ENCODE measurements around the gene HTD2.
"Not testable (repeated sequence)": the region's sequence is repeated elsewhere in the genome, so short reads cannot be mapped to it uniquely, and the experiment has no call there.

Gene HTD2

DNA sequence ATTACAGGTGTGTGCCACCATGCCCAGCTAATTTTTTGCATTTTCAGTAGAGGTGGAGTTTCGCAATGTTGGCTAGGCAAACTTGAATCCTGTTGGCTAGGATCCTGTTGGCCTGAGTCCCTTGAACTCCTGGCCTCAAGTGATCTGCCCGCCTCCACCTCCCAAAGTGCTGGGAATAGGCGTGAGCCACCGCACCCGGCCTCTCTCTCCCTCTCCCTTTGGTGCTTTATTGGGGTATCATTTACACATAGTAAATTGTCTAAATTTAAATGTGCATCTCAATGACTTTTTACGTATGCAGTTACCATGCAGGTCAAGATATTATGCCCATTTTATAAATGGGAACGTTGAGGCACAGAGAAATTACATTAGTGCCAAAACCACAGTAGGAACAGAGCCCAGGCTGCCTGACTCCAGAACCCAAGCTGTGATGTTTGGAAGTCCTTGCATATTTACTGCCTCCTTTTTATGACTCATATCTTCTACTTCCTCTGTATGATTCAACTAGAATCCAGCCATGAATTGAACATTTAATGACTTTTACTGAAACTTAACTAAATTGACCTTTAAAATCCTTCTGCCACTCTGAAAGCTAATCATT is 34.3 kb upstream of the HTD2 start:
- Histone ChIP-seq H3K9me3 (ENCODE audit: control insufficient read depth in 1 of 2, low read length in 2 of 2) (no peaks in the 10 kb centered on the region), H3K4me1 (ENCODE audit: control insufficient read depth in 1 of 2, insufficient read depth in 2 of 2, low read length in 2 of 2) (no peaks in the 10 kb centered on the region), H3K27me3 (ENCODE audit: control insufficient read depth in 1 of 2, insufficient read depth in 2 of 2, low read length in 2 of 2) (no peaks in the 10 kb centered on the region), H3K4me3 (ENCODE audit: low read depth in 1 of 2, low read length in 2 of 2) (no peak overlapping the region), H3K36me3 (ENCODE audit: control insufficient read depth in 1 of 2, insufficient read depth in 2 of 2, low read length in 2 of 2) (peaks cover 14 to 49% of the 10 kb centered on the region in 2 donors), H3K9ac (ENCODE audit: low read depth in 1 of 2, low read length in 2 of 2) (no peak overlapping the region), H3K27ac (ENCODE audit: low read depth, low read length) (no peak overlapping the region)

- H3K27me3 ChIP-seq (ENCODE audit: control insufficient read depth in 1 of 2, insufficient read depth in 2 of 2, low read length in 2 of 2), result no peaks in the 10 kb centered on the region
- H3K9ac ChIP-seq (ENCODE audit: low read depth in 1 of 2, low read length in 2 of 2), result no peak overlapping the region
- no peaks in the 10 kb centered on the region for H3K9me3 ChIP-seq (ENCODE audit: control insufficient read depth in 1 of 2, low read length in 2 of 2)
- H3K4me1 ChIP-seq (ENCODE audit: control insufficient read depth in 1 of 2, insufficient read depth in 2 of 2, low read length in 2 of 2), result no peaks in the 10 kb centered on the region
- peaks cover 12 to 45% of the 10 kb centered on the region in 2 donors for H3K36me3 ChIP-seq (ENCODE audit: control insufficient read depth in 1 of 2, insufficient read depth in 2 of 2, low read length in 2 of 2)
- no peak overlapping the region for H3K27ac ChIP-seq (ENCODE audit: low read depth, low read length)
- H3K4me3 ChIP-seq (ENCODE audit: low read depth in 1 of 2, low read length in 2 of 2), result no peak overlapping the region
Measured at GRCh38 chr3:58272891-58273290, 33.4 kb upstream of the HTD2 start.

DNA sequence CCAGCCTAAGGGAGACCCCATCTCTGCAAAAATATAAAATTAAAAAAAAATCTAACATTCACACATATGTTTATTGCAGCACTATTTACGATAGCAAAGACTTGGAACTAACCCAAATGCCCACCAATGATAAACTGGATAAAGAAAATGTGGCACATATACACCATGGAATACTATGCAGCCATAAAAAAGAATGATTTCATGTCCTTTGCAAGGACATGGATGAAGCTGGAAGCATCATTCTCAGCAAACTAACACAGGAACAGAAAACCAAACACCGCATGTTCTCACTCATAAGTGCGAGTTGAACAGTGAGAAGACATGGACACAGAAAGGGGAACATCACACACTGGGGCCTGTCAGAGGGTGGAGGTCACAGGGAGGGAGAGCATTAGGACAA is 33.0 kb upstream of the HTD2 start:
- not testable (repeated sequence) for H3K4me1 ChIP-seq (ENCODE audit: control insufficient read depth in 1 of 2, insufficient read depth in 2 of 2, low read length in 2 of 2); H3K27ac ChIP-seq (ENCODE audit: low read depth, low read length); H3K4me3 ChIP-seq (ENCODE audit: low read depth in 1 of 2, low read length in 2 of 2); H3K9me3 ChIP-seq (ENCODE audit: control insufficient read depth in 1 of 2, low read length in 2 of 2); H3K9ac ChIP-seq (ENCODE audit: low read depth in 1 of 2, low read length in 2 of 2); H3K27me3 ChIP-seq (ENCODE audit: control insufficient read depth in 1 of 2, insufficient read depth in 2 of 2, low read length in 2 of 2)
- peaks cover 12 to 40% of the 10 kb centered on the region in 2 donors for H3K36me3 ChIP-seq (ENCODE audit: control insufficient read depth in 1 of 2, insufficient read depth in 2 of 2, low read length in 2 of 2)

GRCh38 chr3:58274027-58274614 is 32.2 kb upstream of the HTD2 start:
- H3K9ac ChIP-seq (ENCODE audit: low read depth in 1 of 2, low read length in 2 of 2), result no peak overlapping the region
- peaks cover 7 to 32% of the 10 kb centered on the region in 2 donors for H3K36me3 ChIP-seq (ENCODE audit: control insufficient read depth in 1 of 2, insufficient read depth in 2 of 2, low read length in 2 of 2)
- no peak overlapping the region for H3K4me3 ChIP-seq (ENCODE audit: low read depth in 1 of 2, low read length in 2 of 2)
- no peaks in the 10 kb centered on the region for H3K4me1 ChIP-seq (ENCODE audit: control insufficient read depth in 1 of 2, insufficient read depth in 2 of 2, low read length in 2 of 2)
- no peaks in the 10 kb centered on the region for H3K9me3 ChIP-seq (ENCODE audit: control insufficient read depth in 1 of 2, low read length in 2 of 2)
- H3K27ac ChIP-seq (ENCODE audit: low read depth, low read length), result no peak overlapping the region
- no peaks in the 10 kb centered on the region for H3K27me3 ChIP-seq (ENCODE audit: control insufficient read depth in 1 of 2, insufficient read depth in 2 of 2, low read length in 2 of 2)

- Histone ChIP-seq H3K27me3 (ENCODE audit: control insufficient read depth in 1 of 2, insufficient read depth in 2 of 2, low read length in 2 of 2) (no peaks in the 10 kb centered on the region), H3K27ac (ENCODE audit: low read depth, low read length) (no peak overlapping the region), H3K9me3 (ENCODE audit: control insufficient read depth in 1 of 2, low read length in 2 of 2) (no peaks in the 10 kb centered on the region), H3K4me3 (ENCODE audit: low read depth in 1 of 2, low read length in 2 of 2) (no peak overlapping the region), H3K4me1 (ENCODE audit: control insufficient read depth in 1 of 2, insufficient read depth in 2 of 2, low read length in 2 of 2) (no peaks in the 10 kb centered on the region), H3K36me3 (ENCODE audit: control insufficient read depth in 1 of 2, insufficient read depth in 2 of 2, low read length in 2 of 2) (peaks cover 0 to 35% of the 10 kb centered on the region in 2 donors), H3K9ac (ENCODE audit: low read depth in 1 of 2, low read length in 2 of 2) (no peak overlapping the region)
Measured at GRCh38 chr3:58281069-58281468, 25.3 kb upstream of the HTD2 start.

DNA sequence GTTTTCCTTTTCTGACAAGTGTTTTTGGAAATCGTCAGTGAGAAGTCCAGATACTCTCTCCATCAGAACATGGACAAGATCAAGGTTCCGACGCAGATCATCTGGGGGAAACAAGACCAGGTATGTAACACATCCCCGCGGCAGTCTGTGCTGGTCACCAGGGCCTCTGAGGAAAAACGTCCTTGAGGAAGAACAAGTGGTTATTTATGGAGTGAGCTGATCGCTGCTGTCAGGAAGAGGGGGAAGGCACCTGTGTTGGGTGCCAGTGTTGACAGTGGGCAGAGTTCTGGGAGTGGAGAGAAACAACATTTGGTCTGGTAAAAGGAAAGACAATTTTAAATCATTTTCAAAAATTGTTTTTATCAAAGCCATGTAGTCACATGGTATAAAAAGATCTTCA is 21.0 kb upstream of the HTD2 start:
- Histone ChIP-seq H3K4me3 (ENCODE audit: low read depth in 1 of 2, low read length in 2 of 2) (no peak overlapping the region), H3K4me1 (ENCODE audit: control insufficient read depth in 1 of 2, insufficient read depth in 2 of 2, low read length in 2 of 2) (no peaks in the 10 kb centered on the region), H3K27ac (ENCODE audit: low read depth, low read length) (no peak overlapping the region), H3K9me3 (ENCODE audit: control insufficient read depth in 1 of 2, low read length in 2 of 2) (no peaks in the 10 kb centered on the region), H3K9ac (ENCODE audit: low read depth in 1 of 2, low read length in 2 of 2) (no peak overlapping the region), H3K36me3 (ENCODE audit: control insufficient read depth in 1 of 2, insufficient read depth in 2 of 2, low read length in 2 of 2) (peaks cover 7 to 59% of the 10 kb centered on the region in 2 donors), H3K27me3 (ENCODE audit: control insufficient read depth in 1 of 2, insufficient read depth in 2 of 2, low read length in 2 of 2) (no peaks in the 10 kb centered on the region)

GRCh38 chr3:58287354-58287753 is 19.0 kb upstream of the HTD2 start:
- no peak overlapping the region for H3K4me3 ChIP-seq (ENCODE audit: low read depth in 1 of 2, low read length in 2 of 2)
- H3K4me1 ChIP-seq (ENCODE audit: control insufficient read depth in 1 of 2, insufficient read depth in 2 of 2, low read length in 2 of 2), result no peaks in the 10 kb centered on the region
- H3K27ac ChIP-seq (ENCODE audit: low read depth, low read length), result no peak overlapping the region
- H3K9me3 ChIP-seq (ENCODE audit: control insufficient read depth in 1 of 2, low read length in 2 of 2), result no peaks in the 10 kb centered on the region
- peaks cover 7 to 46% of the 10 kb centered on the region in 2 donors for H3K36me3 ChIP-seq (ENCODE audit: control insufficient read depth in 1 of 2, insufficient read depth in 2 of 2, low read length in 2 of 2)
- H3K9ac ChIP-seq (ENCODE audit: low read depth in 1 of 2, low read length in 2 of 2), result no peak overlapping the region
- no peaks in the 10 kb centered on the region for H3K27me3 ChIP-seq (ENCODE audit: control insufficient read depth in 1 of 2, insufficient read depth in 2 of 2, low read length in 2 of 2)

DNA sequence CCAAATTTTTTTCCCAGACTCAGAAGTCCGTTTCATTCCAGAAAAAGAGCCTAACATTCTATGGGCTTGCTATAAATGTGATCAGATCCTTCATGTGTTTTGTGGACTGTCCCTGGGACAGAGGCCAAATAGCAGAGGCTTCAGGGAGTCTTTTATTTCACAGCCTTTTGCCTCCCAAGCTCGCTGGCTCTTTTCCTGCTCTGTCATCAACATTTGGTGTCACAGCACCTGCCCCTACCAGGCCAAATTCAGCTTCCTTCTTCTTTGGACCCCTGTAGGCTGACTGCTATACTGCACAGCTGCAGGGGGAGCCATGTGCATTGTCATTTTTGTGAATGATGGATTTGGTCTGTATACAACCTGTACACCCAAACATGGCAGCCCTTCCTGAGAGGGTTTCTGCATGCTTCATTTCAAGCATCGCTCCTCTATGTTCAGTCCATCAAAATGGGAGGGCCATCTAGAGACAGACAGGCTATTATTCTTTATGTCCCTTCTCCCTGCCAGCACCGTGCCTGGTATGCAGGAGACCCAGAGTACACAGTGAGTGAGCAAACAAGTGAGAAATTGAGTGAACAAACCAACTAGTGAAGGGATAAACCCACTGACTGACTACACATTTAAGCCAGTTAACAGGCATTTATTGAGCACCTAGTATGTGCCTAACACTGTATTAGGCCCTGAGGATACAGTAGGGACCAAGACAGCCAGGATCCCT is 18.1 kb upstream of the HTD2 start:
- no peak overlapping the region for H3K27ac ChIP-seq (ENCODE audit: low read depth, low read length)
- H3K4me1 ChIP-seq (ENCODE audit: control insufficient read depth in 1 of 2, insufficient read depth in 2 of 2, low read length in 2 of 2), result no peaks in the 10 kb centered on the region
- no peak overlapping the region for H3K9ac ChIP-seq (ENCODE audit: low read depth in 1 of 2, low read length in 2 of 2)
- H3K36me3 ChIP-seq (ENCODE audit: control insufficient read depth in 1 of 2, insufficient read depth in 2 of 2, low read length in 2 of 2), result peaks cover 7 to 44% of the 10 kb centered on the region in 2 donors
- no peaks in the 10 kb centered on the region for H3K27me3 ChIP-seq (ENCODE audit: control insufficient read depth in 1 of 2, insufficient read depth in 2 of 2, low read length in 2 of 2)
- no peaks in the 10 kb centered on the region for H3K9me3 ChIP-seq (ENCODE audit: control insufficient read depth in 1 of 2, low read length in 2 of 2)
- no peak overlapping the region for H3K4me3 ChIP-seq (ENCODE audit: low read depth in 1 of 2, low read length in 2 of 2)

- H3K36me3 ChIP-seq (ENCODE audit: control insufficient read depth in 1 of 2, insufficient read depth in 2 of 2, low read length in 2 of 2), result peaks cover 7 to 44% of the 10 kb centered on the region in 2 donors
- not testable (repeated sequence) for H3K27ac ChIP-seq (ENCODE audit: low read depth, low read length); H3K9ac ChIP-seq (ENCODE audit: low read depth in 1 of 2, low read length in 2 of 2)
Measured at GRCh38 chr3:58288964-58289613, 17.2 kb upstream of the HTD2 start.

GRCh38 chr3:58290446-58290845 is 15.9 kb upstream of the HTD2 start:
- H3K36me3 ChIP-seq (ENCODE audit: control insufficient read depth in 1 of 2, insufficient read depth in 2 of 2, low read length in 2 of 2), result peaks cover 7 to 41% of the 10 kb centered on the region in 2 donors
- not testable (repeated sequence) for H3K9ac ChIP-seq (ENCODE audit: low read depth in 1 of 2, low read length in 2 of 2); H3K27ac ChIP-seq (ENCODE audit: low read depth, low read length)

More at GRCh38 chr3:58288964-58289613, 17.2 kb upstream of the HTD2 start:
- not testable (repeated sequence) for H3K4me1 ChIP-seq (ENCODE audit: control insufficient read depth in 1 of 2, insufficient read depth in 2 of 2, low read length in 2 of 2); H3K27me3 ChIP-seq (ENCODE audit: control insufficient read depth in 1 of 2, insufficient read depth in 2 of 2, low read length in 2 of 2); H3K4me3 ChIP-seq (ENCODE audit: low read depth in 1 of 2, low read length in 2 of 2); H3K9me3 ChIP-seq (ENCODE audit: control insufficient read depth in 1 of 2, low read length in 2 of 2)

More at GRCh38 chr3:58290446-58290845, 15.9 kb upstream of the HTD2 start:
- H3K27me3 ChIP-seq (ENCODE audit: control insufficient read depth in 1 of 2, insufficient read depth in 2 of 2, low read length in 2 of 2); H3K4me3 ChIP-seq (ENCODE audit: low read depth in 1 of 2, low read length in 2 of 2); H3K9me3 ChIP-seq (ENCODE audit: control insufficient read depth in 1 of 2, low read length in 2 of 2); H3K4me1 ChIP-seq (ENCODE audit: control insufficient read depth in 1 of 2, insufficient read depth in 2 of 2, low read length in 2 of 2): not testable (repeated sequence)
